Brain microvascular endothelial cell (primary cell): ENCODE results near the gene C12orf50.
A peak's percentile ranks its signal among the peaks of the same experiment; 100 is the strongest.
"Not testable (repeated sequence)": the region's sequence is repeated elsewhere in the genome, so short reads cannot be mapped to it uniquely, and the experiment has no call there.

ENCODE experiments used
- DNase-seq: peaks from one replicate; pipeline ENCODE4 v3.0.0-alpha.2; 2020
- H3K27ac ChIP-seq: fragments of 250-450 bp; sonication (Bioruptor Pico); 2 replicates; pipeline ENCODE4 v1.5.1; 2020; ENCODE audit warnings: mild to moderate bottlenecking, moderate library complexity
- H3K27me3 ChIP-seq: fragments of 250-450 bp; sonication (Bioruptor Pico); replicated peaks from 2 replicates; pipeline ENCODE4 v1.5.1; 2020; ENCODE audit warnings: mild to moderate bottlenecking
- H3K36me3 ChIP-seq: fragments of 250-450 bp; sonication (Bioruptor Pico); replicated peaks from 2 replicates; pipeline ENCODE4 v1.5.1; 2020; ENCODE audit warnings: mild to moderate bottlenecking
- H3K4me3 ChIP-seq: 2 replicates; pipeline ENCODE4 v1.5.1; 2011; ENCODE audit warnings: low read depth, mild to moderate bottlenecking, control low read depth, low read length, moderate library complexity
- CTCF ChIP-seq: IDR thresholded peaks from 2 replicates; pipeline ENCODE4 v1.5.1; 2011; ENCODE audit warnings: low read depth, mild to moderate bottlenecking, moderate library complexity, low read length, control low read depth, inconsistent platforms; ENCODE audit errors: missing control alignments
- in situ Hi-C: cut with HindIII; loops from 2 replicates; pipeline ENCODE4 v1.10.0; 2017; ENCODE audit warnings: low sequenced_read_pairs, low pct_ligation_motif_present

Gene C12orf50

DNA sequence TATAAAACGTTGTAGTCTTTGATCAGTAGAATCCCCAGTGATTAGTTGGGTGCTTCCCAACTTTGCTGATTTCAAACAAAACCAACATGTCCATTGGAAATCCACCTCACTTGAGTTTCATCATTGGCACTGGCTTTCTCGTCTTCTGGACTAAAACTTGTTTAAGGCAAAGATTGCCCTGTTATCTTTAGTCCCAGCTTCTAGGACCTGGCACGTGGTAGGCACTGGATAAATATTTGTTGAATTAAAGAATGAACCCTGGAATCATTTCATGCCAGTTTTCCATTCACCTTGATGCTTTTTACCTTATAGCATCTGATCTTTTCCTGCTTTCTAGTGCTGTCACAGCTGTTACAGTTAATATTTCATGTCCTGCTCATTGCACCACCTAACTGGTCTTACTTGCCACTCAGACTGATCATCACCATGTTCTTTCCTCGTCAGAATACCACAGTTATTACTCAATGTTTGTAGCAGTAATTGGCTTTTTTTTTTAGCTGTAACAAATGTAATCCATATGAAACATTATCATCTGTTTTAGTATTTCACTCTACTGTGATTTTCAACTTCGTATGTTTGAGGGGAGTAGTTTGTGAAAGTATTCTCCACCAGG is 7.3 kb upstream of the C12orf50 start:
- no peak overlapping the region for H3K27ac ChIP-seq
- no peaks in the 10 kb centered on the region for H3K36me3 ChIP-seq
- in situ Hi-C loops: no loop called here
- H3K4me3 ChIP-seq: peak overlapping the region; percentile 92
- DNase-seq: peak; percentile 16
- no peak for TF ChIP-seq CTCF
- H3K27me3 ChIP-seq: no peaks in the 10 kb centered on the region

DNA sequence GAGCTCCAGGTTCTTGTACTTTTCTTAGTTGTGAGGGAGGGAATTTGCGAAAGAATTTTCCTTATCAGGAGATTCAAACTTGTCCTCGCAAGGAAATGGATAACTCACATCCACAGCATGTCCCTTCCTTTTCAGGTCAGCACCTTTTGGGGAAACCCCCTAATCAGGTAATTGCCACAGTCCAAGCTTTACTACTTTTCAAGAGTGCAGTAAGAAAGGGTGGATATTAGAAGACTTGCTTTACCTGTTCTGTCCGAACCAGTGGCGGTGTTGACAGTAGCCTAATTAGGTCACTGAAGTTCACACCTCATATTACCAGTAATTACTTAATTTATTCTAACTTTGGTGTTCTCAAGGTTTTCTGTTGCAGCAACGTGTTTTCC is 6.7 kb upstream of the C12orf50 start:
- in situ Hi-C loops: no loop called here

GRCh38 chr12:88035271-88035906 is 6.2 kb upstream of the C12orf50 start:
- Histone ChIP-seq H3K27me3 (no peaks in the 10 kb centered on the region), H3K4me3 (peak overlapping the region; percentile 92), H3K36me3 (no peaks in the 10 kb centered on the region), H3K27ac (peak overlapping the region; percentile 18)
- in situ Hi-C loops: no loop called here
- TF ChIP-seq CTCF: no peak
- DNase-seq: peak; percentile 85

More for the DNA sequence above, 6.7 kb upstream of the C12orf50 start:
- Histone ChIP-seq H3K36me3 (no peaks in the 10 kb centered on the region), H3K4me3 (peak overlapping the region; percentile 92), H3K27ac (peak overlapping the region; percentile 18), H3K27me3 (no peaks in the 10 kb centered on the region)
- TF ChIP-seq CTCF: no peak
- no peak for DNase-seq

DNA sequence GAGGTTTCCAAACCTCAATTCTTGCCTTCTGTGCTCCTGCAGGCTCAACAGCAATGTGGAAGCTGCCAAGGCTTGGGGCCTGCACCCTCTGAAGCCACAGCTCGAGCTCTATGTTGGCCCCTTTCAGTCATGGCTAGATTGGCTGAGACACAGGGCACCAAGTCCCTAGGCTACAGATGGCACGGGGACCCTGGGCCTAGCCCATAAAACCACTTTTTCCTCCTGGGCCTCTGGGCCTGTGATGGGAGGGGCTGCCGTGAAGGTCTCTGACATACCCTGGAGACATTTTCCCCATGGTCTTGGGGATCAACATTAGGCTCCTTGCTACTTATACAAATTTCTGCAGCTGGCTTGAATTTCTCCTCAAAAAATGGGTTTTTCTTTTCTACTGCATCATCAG is 2.0 kb upstream of the C12orf50 start:
- H3K4me3 ChIP-seq, H3K27me3 ChIP-seq, DNase-seq, H3K36me3 ChIP-seq, in situ Hi-C loops, H3K27ac ChIP-seq: not testable (repeated sequence)

DNA sequence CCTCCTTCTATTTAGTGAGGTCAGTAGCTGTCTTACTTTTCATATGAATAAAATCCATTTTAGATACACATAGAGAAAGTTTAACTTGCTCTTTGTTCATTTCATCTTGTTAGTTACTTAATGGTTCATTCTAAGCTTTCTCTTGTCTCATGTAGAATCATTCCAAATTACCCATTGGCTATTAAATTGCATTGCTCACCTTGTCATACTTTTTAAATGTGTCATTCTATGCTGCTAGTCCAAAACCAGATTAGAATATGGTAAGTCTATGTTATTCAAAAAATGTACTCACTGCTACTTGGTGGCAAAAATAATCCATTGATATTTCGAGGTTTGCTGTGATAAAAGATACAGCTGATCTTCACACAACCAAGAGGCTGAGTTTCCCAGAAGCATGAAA is 3.0 kb downstream of the C12orf50 start:
- Histone ChIP-seq H3K27me3 (no peaks in the 10 kb centered on the region), H3K27ac (no peak overlapping the region), H3K4me3 (no peak overlapping the region), H3K36me3 (no peaks in the 10 kb centered on the region)
- DNase-seq: no peak
- TF ChIP-seq CTCF: no peak
- in situ Hi-C loops: no loop called here

DNA sequence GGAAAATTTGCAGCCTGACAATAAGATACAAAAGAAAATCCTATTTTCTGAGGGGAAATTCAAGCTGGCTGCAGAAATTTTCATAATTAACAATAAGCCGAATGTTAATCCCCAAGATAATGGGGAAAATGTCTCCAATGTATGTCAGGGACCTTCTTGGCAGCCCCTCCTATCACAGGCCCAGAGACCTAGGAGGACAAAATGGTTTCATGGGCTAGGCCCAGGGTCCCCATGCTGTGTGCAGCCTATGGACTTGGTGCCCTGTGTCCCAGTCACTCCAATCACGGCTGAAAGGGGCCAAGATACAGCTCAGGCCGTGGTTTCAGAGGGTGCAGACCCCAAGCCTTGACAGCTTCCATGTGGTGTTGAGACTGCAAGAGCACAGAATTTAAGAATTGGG is 11.2 kb downstream of the C12orf50 start:
- no peaks in the 10 kb centered on the region for H3K27me3 ChIP-seq
- no peak for DNase-seq
- no peak for TF ChIP-seq CTCF
- H3K4me3 ChIP-seq: no peak overlapping the region
- in situ Hi-C loops: no loop called here
- no peaks in the 10 kb centered on the region for H3K36me3 ChIP-seq
- H3K27ac ChIP-seq: no peak overlapping the region
